ENCODE measurements around the gene MTA3. TPM values are rescaled to one million over a fixed set of nuclear protein-coding genes. Genes with fewer than 3 reads are reported as not detected.

MTA3 gene
- polyA plus RNA-seq, 3 donors, result 2.0 to 4.5 (median 2.2) TPM

DNA sequence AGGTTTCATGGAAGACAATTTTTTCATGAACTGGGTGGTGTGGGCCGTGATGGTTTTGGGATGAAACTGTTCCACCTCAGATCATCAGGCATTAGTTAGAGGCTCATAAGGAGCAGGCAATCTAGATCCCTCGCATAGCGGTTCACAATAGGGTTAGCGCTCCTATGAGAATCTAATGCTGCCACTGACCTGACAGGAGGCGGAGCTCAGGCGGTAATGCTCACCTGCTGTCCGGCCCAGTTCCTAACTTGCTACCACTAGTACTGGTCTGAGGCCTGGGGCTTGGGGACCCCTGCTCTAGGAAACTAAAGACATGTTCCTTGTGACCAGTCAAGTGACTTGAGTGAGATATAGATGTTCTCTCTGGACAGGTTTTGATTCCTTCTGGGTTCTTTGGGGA lies 146.3 kb downstream of the MTA3 start:
- intact Hi-C loops (cut with micrococcal nuclease), result no loop called here
- H3K4me1 ChIP-seq (ENCODE audit: control insufficient read depth in 1 of 2, insufficient read depth in 2 of 2, low read length in 2 of 2), result no peaks in the 10 kb centered on the region
- TF ChIP-seq, protein P1, sequence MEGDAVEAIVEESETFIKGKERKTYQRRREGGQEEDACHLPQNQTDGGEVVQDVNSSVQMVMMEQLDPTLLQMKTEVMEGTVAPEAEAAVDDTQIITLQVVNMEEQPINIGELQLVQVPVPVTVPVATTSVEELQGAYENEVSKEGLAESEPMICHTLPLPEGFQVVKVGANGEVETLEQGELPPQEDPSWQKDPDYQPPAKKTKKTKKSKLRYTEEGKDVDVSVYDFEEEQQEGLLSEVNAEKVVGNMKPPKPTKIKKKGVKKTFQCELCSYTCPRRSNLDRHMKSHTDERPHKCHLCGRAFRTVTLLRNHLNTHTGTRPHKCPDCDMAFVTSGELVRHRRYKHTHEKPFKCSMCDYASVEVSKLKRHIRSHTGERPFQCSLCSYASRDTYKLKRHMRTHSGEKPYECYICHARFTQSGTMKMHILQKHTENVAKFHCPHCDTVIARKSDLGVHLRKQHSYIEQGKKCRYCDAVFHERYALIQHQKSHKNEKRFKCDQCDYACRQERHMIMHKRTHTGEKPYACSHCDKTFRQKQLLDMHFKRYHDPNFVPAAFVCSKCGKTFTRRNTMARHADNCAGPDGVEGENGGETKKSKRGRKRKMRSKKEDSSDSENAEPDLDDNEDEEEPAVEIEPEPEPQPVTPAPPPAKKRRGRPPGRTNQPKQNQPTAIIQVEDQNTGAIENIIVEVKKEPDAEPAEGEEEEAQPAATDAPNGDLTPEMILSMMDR (IDR thresholded peaks at IDR 0.05), result no peak
- H2AFZ ChIP-seq (ENCODE audit: insufficient read depth, low read depth, low read length, poor library complexity, severe bottlenecking), result no peak overlapping the region
- no peaks in the 10 kb centered on the region for H3K79me2 ChIP-seq (ENCODE audit: insufficient read depth, low read length)
- Mint-ChIP-seq H3K27ac (no peak overlapping the region), H3K4me1 (no peaks in the 10 kb centered on the region), H3K4me3 (no peak overlapping the region), H3K27me3 (ENCODE audit: low read depth in 3 of 3) (peaks cover 0 to 1% (median 0%) of the 10 kb centered on the region in 3 donors), H3K9me3 (no peaks in the 10 kb centered on the region), H3K36me3 (peaks cover 0 to 4% of the 10 kb centered on the region in 2 donors)
- H3K27ac ChIP-seq (ENCODE audit: low read depth in 1 of 2, low read length in 2 of 2), result no peak overlapping the region
- H3K4me2 ChIP-seq (replicated peaks; ENCODE audit: extremely low read depth, low read length, poor library complexity, severe bottlenecking), result no peak overlapping the region
- H4K20me1 ChIP-seq (ENCODE audit: insufficient read depth, low read length), result no peaks in the 10 kb centered on the region
- no peak overlapping the region for H3K9ac ChIP-seq (ENCODE audit: insufficient read depth, low read length, poor library complexity, severe bottlenecking)
- no peaks in the 10 kb centered on the region for H3K9me3 ChIP-seq (replicated peaks in 1 of 2; ENCODE audit: control insufficient read depth in 1 of 2, insufficient read depth in 1 of 2, low read length in 2 of 2)
- 99% methylated on average over 7 of the region's 7 CpGs for WGBS (ENCODE audit: insufficient coverage)
- DNase-seq, result no peak
- no peaks in the 10 kb centered on the region for H3K27me3 ChIP-seq (ENCODE audit: control insufficient read depth in 2 of 2, insufficient read depth in 2 of 2, low read length in 2 of 2)
- no peak overlapping the region for H3K4me3 ChIP-seq (replicated peaks in 1 of 3; ENCODE audit: low read depth in 2 of 3, low read length in 3 of 3)
- H3K36me3 ChIP-seq (replicated peaks in 1 of 2; ENCODE audit: control insufficient read depth in 1 of 2, insufficient read depth in 2 of 2, low read length in 2 of 2), result no peaks in the 10 kb centered on the region

DNA sequence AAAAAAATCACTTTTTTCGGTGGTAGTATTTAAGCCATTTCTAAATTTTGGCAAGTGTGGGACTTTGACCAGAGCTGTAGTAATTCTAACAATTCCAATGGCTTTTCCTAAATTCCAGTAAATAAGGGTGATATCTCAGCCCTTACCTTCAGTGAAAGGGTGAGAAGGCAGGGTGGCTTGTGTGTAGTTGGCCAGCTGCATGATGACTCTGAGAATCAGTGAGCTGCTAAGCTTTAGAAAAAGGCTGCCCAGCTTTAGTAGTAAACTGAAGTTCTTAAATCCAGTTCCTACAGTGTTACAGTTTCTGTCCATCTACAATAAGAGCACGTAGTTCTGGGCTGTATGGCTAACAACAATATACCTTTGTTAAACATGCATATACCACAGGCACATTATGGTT lies 153.5 kb downstream of the MTA3 start:
- no peaks in the 10 kb centered on the region for H3K36me3 ChIP-seq (replicated peaks in 1 of 2; ENCODE audit: control insufficient read depth in 1 of 2, insufficient read depth in 2 of 2, low read length in 2 of 2)
- H2AFZ ChIP-seq (ENCODE audit: insufficient read depth, low read depth, low read length, poor library complexity, severe bottlenecking), result peak overlapping the region; percentile 31
- no peaks in the 10 kb centered on the region for H3K27me3 Mint-ChIP-seq (ENCODE audit: low read depth in 3 of 3)
- H3K36me3 Mint-ChIP-seq, result peaks cover 0 to 3% of the 10 kb centered on the region in 2 donors
- H3K27me3 ChIP-seq (ENCODE audit: control insufficient read depth in 2 of 2, insufficient read depth in 2 of 2, low read length in 2 of 2), result no peaks in the 10 kb centered on the region
- no peaks in the 10 kb centered on the region for H3K9me3 ChIP-seq (replicated peaks in 1 of 2; ENCODE audit: control insufficient read depth in 1 of 2, insufficient read depth in 1 of 2, low read length in 2 of 2)
- H4K20me1 ChIP-seq (ENCODE audit: insufficient read depth, low read length), result no peaks in the 10 kb centered on the region
- H3K4me1 Mint-ChIP-seq, result peaks cover 33% of the 10 kb centered on the region
- H3K27ac ChIP-seq (ENCODE audit: low read depth in 1 of 2, low read length in 2 of 2), result peak overlapping the region; percentile 26 to 76
- H3K4me3 ChIP-seq (replicated peaks in 1 of 3; ENCODE audit: low read depth in 2 of 3, low read length in 3 of 3), result no peak overlapping the region
- peaks cover 0 to 3% (median 0%) of the 10 kb centered on the region in 7 donors for H3K9me3 Mint-ChIP-seq
- H3K4me2 ChIP-seq (replicated peaks; ENCODE audit: extremely low read depth, low read length, poor library complexity, severe bottlenecking), result no peak overlapping the region
- TF ChIP-seq, protein P1 (IDR thresholded peaks at IDR 0.05), result no peak
- peak overlapping the region; percentile 84 to 95 (median 92) for H3K27ac Mint-ChIP-seq
- no peaks in the 10 kb centered on the region for H3K79me2 ChIP-seq (ENCODE audit: insufficient read depth, low read length)
- peak in 1 of 3 donors; percentile 6 for DNase-seq
- no peak overlapping the region for H3K4me3 Mint-ChIP-seq
- intact Hi-C loops (cut with micrococcal nuclease), result loop anchor here (2.0 to 5.0 kb wide), 2 partner anchors 31 to 35 kb away; no protein-coding TSS in a partner anchor
- peaks cover 36% of the 10 kb centered on the region in 2 donors for H3K4me1 ChIP-seq (ENCODE audit: control insufficient read depth in 1 of 2, insufficient read depth in 2 of 2, low read length in 2 of 2)
- WGBS (ENCODE audit: insufficient coverage), result no CpG with 5 or more reads among the region's 2 CpGs
- no peak overlapping the region for H3K9ac ChIP-seq (ENCODE audit: insufficient read depth, low read length, poor library complexity, severe bottlenecking)
